ENCODE results near the gene HLA-DRB1.

Gene HLA-DRB1

GRCh38 chr6:32613475-32613874, 23.8 kb upstream of the HLA-DRB1 start:
- Histone ChIP-seq H3K9me3 (ENCODE audit: control insufficient read depth, low read length) (peaks cover 10% of the 10 kb centered on the region), H3K4me1 (ENCODE audit: control insufficient read depth, insufficient read depth, low read depth, low read length) (no peaks in the 10 kb centered on the region), H2AK5ac (ENCODE audit: low read length, severe bottlenecking) (no peak overlapping the region), H3K4me3 (ENCODE audit: insufficient read depth in 1 of 2, low read depth in 1 of 2, low read length in 2 of 2) (no peak overlapping the region), H4K91ac (ENCODE audit: low read length) (no peak overlapping the region), H4K8ac (ENCODE audit: low read length) (no peak overlapping the region), H2AFZ (ENCODE audit: low read depth, low read length) (no peak overlapping the region), H2BK12ac (ENCODE audit: low read length in 2 of 2) (no peak overlapping the region), H3K27me3 (ENCODE audit: control insufficient read depth in 1 of 2, insufficient read depth in 1 of 2, low read length in 2 of 2) (no peaks in the 10 kb centered on the region), H2BK15ac (ENCODE audit: low read depth, poor library complexity, severe bottlenecking) (no peak overlapping the region), H3K14ac (ENCODE audit: low read length in 2 of 2) (no peak overlapping the region), H2BK120ac (ENCODE audit: low read depth, low read length) (no peak overlapping the region), H3K4me2 (ENCODE audit: low read length, poor library complexity, severe bottlenecking) (no peak overlapping the region), H3K4ac (ENCODE audit: low read depth in 1 of 2, low read length in 2 of 2) (no peak overlapping the region), H3K79me1 (replicated peaks; ENCODE audit: low read length, poor library complexity, severe bottlenecking) (no peaks in the 10 kb centered on the region), H3K36me3 (ENCODE audit: control insufficient read depth in 1 of 2, insufficient read depth in 2 of 2, low read depth in 1 of 2, low read length in 2 of 2) (no peaks in the 10 kb centered on the region), H3K18ac (ENCODE audit: low read depth in 1 of 2, low read length in 2 of 2) (no peak overlapping the region), H2BK5ac (ENCODE audit: low read depth, low read length, poor library complexity, severe bottlenecking) (no peak overlapping the region), H3K27ac (ENCODE audit: low read length, poor library complexity, severe bottlenecking) (no peak overlapping the region), H3K9ac (ENCODE audit: low read length) (no peak overlapping the region), H3K23ac (ENCODE audit: low read length in 2 of 2) (no peak overlapping the region)
- 46% methylated on average over 6 of the region's 6 CpGs for WGBS
- DNase-seq = no peak

- Histone ChIP-seq H3K9me3 (ENCODE audit: control insufficient read depth, low read length) (no peaks in the 10 kb centered on the region), H3K4me1 (ENCODE audit: control insufficient read depth, insufficient read depth, low read depth, low read length) (no peaks in the 10 kb centered on the region), H3K27ac (ENCODE audit: low read length, poor library complexity, severe bottlenecking) (no peak overlapping the region), H3K36me3 (ENCODE audit: control insufficient read depth in 1 of 2, insufficient read depth in 2 of 2, low read depth in 1 of 2, low read length in 2 of 2) (no peaks in the 10 kb centered on the region), H3K4me2 (ENCODE audit: low read length, poor library complexity, severe bottlenecking) (no peak overlapping the region), H3K27me3 (ENCODE audit: control insufficient read depth in 1 of 2, insufficient read depth in 1 of 2, low read length in 2 of 2) (no peaks in the 10 kb centered on the region), H2BK5ac (ENCODE audit: low read depth, low read length, poor library complexity, severe bottlenecking) (no peak overlapping the region), H2AK5ac (ENCODE audit: low read length, severe bottlenecking) (no peak overlapping the region), H2BK15ac (ENCODE audit: low read depth, poor library complexity, severe bottlenecking) (no peak overlapping the region), H3K18ac (ENCODE audit: low read depth in 1 of 2, low read length in 2 of 2) (no peak overlapping the region), H2BK120ac (ENCODE audit: low read depth, low read length) (no peak overlapping the region), H3K14ac (ENCODE audit: low read length in 2 of 2) (no peak overlapping the region), H3K79me1 (replicated peaks; ENCODE audit: low read length, poor library complexity, severe bottlenecking) (no peaks in the 10 kb centered on the region), H3K9ac (ENCODE audit: low read length) (no peak overlapping the region), H2AFZ (ENCODE audit: low read depth, low read length) (no peak overlapping the region), H4K8ac (ENCODE audit: low read length) (no peak overlapping the region), H2BK12ac (ENCODE audit: low read length in 2 of 2) (no peak overlapping the region), H3K4ac (ENCODE audit: low read depth in 1 of 2, low read length in 2 of 2) (no peak overlapping the region), H3K4me3 (ENCODE audit: insufficient read depth in 1 of 2, low read depth in 1 of 2, low read length in 2 of 2) (no peak overlapping the region), H4K91ac (ENCODE audit: low read length) (no peak overlapping the region), H3K23ac (ENCODE audit: low read length in 2 of 2) (no peak overlapping the region)
- 49% methylated on average over 3 of the region's 3 CpGs for WGBS
- DNase-seq = no peak
These were observed 21.1 kb upstream of the HLA-DRB1 start for GRCh38 chr6:32610682-32611296.

GRCh38 chr6:32609731-32610640, 20.3 kb upstream of the HLA-DRB1 start:
- Histone ChIP-seq H2BK12ac (ENCODE audit: low read length in 2 of 2) (no peak overlapping the region), H3K23ac (ENCODE audit: low read length in 2 of 2) (no peak overlapping the region), H3K27me3 (ENCODE audit: control insufficient read depth in 1 of 2, insufficient read depth in 1 of 2, low read length in 2 of 2) (no peaks in the 10 kb centered on the region), H2BK5ac (ENCODE audit: low read depth, low read length, poor library complexity, severe bottlenecking) (no peak overlapping the region), H3K14ac (ENCODE audit: low read length in 2 of 2) (no peak overlapping the region), H3K4me1 (ENCODE audit: control insufficient read depth, insufficient read depth, low read depth, low read length) (no peaks in the 10 kb centered on the region), H4K8ac (ENCODE audit: low read length) (no peak overlapping the region), H3K4me2 (ENCODE audit: low read length, poor library complexity, severe bottlenecking) (no peak overlapping the region), H3K79me1 (replicated peaks; ENCODE audit: low read length, poor library complexity, severe bottlenecking) (no peaks in the 10 kb centered on the region), H2AK5ac (ENCODE audit: low read length, severe bottlenecking) (no peak overlapping the region), H4K91ac (ENCODE audit: low read length) (no peak overlapping the region), H2BK15ac (ENCODE audit: low read depth, poor library complexity, severe bottlenecking) (no peak overlapping the region), H2AFZ (ENCODE audit: low read depth, low read length) (no peak overlapping the region), H3K9me3 (ENCODE audit: control insufficient read depth, low read length) (no peaks in the 10 kb centered on the region), H2BK120ac (ENCODE audit: low read depth, low read length) (no peak overlapping the region), H3K4ac (ENCODE audit: low read depth in 1 of 2, low read length in 2 of 2) (no peak overlapping the region), H3K4me3 (ENCODE audit: insufficient read depth in 1 of 2, low read depth in 1 of 2, low read length in 2 of 2) (peak overlapping the region in 1 of 2 experiments; percentile 49), H3K36me3 (ENCODE audit: control insufficient read depth in 1 of 2, insufficient read depth in 2 of 2, low read depth in 1 of 2, low read length in 2 of 2) (no peaks in the 10 kb centered on the region), H3K9ac (ENCODE audit: low read length) (peak overlapping the region; percentile 70), H3K18ac (ENCODE audit: low read depth in 1 of 2, low read length in 2 of 2) (no peak overlapping the region), H3K27ac (ENCODE audit: low read length, poor library complexity, severe bottlenecking) (no peak overlapping the region)
- WGBS = 9% methylated on average over 6 of the region's 8 CpGs
- peak; percentile 95 for DNase-seq

- H2BK5ac ChIP-seq (ENCODE audit: low read depth, low read length, poor library complexity, severe bottlenecking) = no peak overlapping the region
- H3K9ac ChIP-seq (ENCODE audit: low read length) = peak overlapping the region; percentile 70
These were observed 19.7 kb upstream of the HLA-DRB1 start for GRCh38 chr6:32609391-32609730.

More at GRCh38 chr6:32609391-32609730, 19.7 kb upstream of the HLA-DRB1 start:
- Histone ChIP-seq H2BK12ac (ENCODE audit: low read length in 2 of 2) (no peak overlapping the region), H3K4ac (ENCODE audit: low read depth in 1 of 2, low read length in 2 of 2) (no peak overlapping the region), H3K79me1 (replicated peaks; ENCODE audit: low read length, poor library complexity, severe bottlenecking) (no peaks in the 10 kb centered on the region), H2BK120ac (ENCODE audit: low read depth, low read length) (no peak overlapping the region), H3K9me3 (ENCODE audit: control insufficient read depth, low read length) (no peaks in the 10 kb centered on the region), H4K8ac (ENCODE audit: low read length) (no peak overlapping the region), H3K4me1 (ENCODE audit: control insufficient read depth, insufficient read depth, low read depth, low read length) (no peaks in the 10 kb centered on the region), H3K27ac (ENCODE audit: low read length, poor library complexity, severe bottlenecking) (no peak overlapping the region), H3K27me3 (ENCODE audit: control insufficient read depth in 1 of 2, insufficient read depth in 1 of 2, low read length in 2 of 2) (no peaks in the 10 kb centered on the region), H3K18ac (ENCODE audit: low read depth in 1 of 2, low read length in 2 of 2) (no peak overlapping the region), H3K4me2 (ENCODE audit: low read length, poor library complexity, severe bottlenecking) (no peak overlapping the region), H2BK15ac (ENCODE audit: low read depth, poor library complexity, severe bottlenecking) (no peak overlapping the region), H4K91ac (ENCODE audit: low read length) (no peak overlapping the region), H2AK5ac (ENCODE audit: low read length, severe bottlenecking) (no peak overlapping the region), H3K4me3 (ENCODE audit: insufficient read depth in 1 of 2, low read depth in 1 of 2, low read length in 2 of 2) (peak overlapping the region in 1 of 2 experiments; percentile 49), H3K23ac (ENCODE audit: low read length in 2 of 2) (no peak overlapping the region), H3K14ac (ENCODE audit: low read length in 2 of 2) (no peak overlapping the region), H3K36me3 (ENCODE audit: control insufficient read depth in 1 of 2, insufficient read depth in 2 of 2, low read depth in 1 of 2, low read length in 2 of 2) (no peaks in the 10 kb centered on the region), H2AFZ (ENCODE audit: low read depth, low read length) (no peak overlapping the region)
- no peak for DNase-seq
- 58% methylated on average over 3 of the region's 3 CpGs for WGBS
